Inflammatory macrophage treated with lipopolysaccharide for 4 hours (primary cell): ENCODE measurements around the gene SPACA9.

Source experiments
- DNase-seq: peaks from one replicate; pipeline ENCODE4 v3.0.0-alpha.2; 2020

SPACA9 gene

GRCh38 chr9:132864277-132864676 is 14.4 kb upstream of the SPACA9 start:
- no peak for DNase-seq

GRCh38 chr9:132864691-132865090 is 14.0 kb upstream of the SPACA9 start:
- DNase-seq, result no peak

- DNase-seq, result no peak
Measured at GRCh38 chr9:132866898-132867297, 11.8 kb upstream of the SPACA9 start.

DNA sequence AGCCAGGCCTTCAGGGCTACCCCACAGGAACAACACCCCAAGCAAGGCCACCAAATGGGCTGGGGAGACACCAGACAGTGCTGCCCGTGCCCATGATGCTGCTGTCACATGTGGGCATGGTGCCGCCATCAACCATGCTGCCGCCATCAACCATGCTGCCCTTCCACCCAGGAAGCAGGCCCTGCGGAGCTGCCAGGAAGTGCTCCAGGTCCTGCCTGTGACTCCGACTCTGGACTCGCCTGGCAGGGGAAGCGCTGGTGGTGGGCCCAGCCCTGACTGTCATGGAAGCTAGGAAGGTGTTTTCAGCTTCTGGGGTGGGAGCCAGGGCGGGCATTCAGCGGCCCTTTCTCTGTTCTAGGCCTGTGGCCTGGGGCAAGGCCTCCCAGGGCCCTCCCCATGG is 9.4 kb upstream of the SPACA9 start:
- no peak for DNase-seq

DNA sequence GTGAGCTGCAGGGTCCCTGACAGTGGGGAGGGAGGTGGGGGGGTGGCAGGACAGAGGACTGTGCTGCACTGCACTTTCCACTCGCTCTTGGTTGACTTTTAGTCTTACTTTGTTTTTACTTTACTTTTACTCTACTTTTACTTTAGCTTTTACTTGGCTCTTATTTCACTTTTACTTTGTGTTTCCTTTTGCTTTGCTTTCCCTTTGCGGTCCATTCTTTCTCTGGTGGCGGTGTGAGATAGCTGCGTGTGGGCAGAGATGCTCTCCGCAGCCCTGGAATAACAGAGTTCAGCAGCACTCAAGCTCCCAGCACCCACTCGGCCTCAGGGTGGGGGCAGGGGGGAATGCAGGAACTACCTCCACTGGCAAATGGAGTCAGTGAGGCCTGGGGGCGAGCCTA is 5.3 kb upstream of the SPACA9 start:
- no peak for DNase-seq

- no peak for DNase-seq
Measured at GRCh38 chr9:132875159-132875558, 3.5 kb upstream of the SPACA9 start.

GRCh38 chr9:132876849-132877248 is 1.8 kb upstream of the SPACA9 start:
- no peak for DNase-seq

DNA sequence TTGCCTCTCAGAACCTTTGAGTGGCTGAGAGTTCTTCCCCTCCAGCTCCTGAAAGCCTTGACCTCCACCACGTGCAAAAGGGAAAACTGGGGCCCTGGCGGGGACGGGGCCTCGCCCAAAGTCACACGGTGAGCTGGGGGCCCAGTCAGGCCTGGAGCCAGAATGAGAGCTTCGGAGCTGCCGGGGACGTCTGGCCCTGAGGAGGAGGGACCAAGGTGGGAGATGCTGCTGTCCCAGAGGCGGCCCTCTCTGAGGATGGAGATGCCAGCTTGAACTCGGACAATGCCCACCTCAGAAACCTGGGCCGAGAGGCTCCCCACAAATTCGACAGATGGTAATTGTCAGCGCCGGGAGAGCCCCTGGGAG is 1.3 kb upstream of the SPACA9 start:
- DNase-seq, result no peak

GRCh38 chr9:132877824-132878694 is 639 bp upstream of the SPACA9 start, which contains the start of gene AK8:
Gene AK8, minus strand, starts transcription at chr9:132878284. Its CDS starts 29 bp downstream, at chr9:132878255.
- peak; percentile 73 for DNase-seq

DNA sequence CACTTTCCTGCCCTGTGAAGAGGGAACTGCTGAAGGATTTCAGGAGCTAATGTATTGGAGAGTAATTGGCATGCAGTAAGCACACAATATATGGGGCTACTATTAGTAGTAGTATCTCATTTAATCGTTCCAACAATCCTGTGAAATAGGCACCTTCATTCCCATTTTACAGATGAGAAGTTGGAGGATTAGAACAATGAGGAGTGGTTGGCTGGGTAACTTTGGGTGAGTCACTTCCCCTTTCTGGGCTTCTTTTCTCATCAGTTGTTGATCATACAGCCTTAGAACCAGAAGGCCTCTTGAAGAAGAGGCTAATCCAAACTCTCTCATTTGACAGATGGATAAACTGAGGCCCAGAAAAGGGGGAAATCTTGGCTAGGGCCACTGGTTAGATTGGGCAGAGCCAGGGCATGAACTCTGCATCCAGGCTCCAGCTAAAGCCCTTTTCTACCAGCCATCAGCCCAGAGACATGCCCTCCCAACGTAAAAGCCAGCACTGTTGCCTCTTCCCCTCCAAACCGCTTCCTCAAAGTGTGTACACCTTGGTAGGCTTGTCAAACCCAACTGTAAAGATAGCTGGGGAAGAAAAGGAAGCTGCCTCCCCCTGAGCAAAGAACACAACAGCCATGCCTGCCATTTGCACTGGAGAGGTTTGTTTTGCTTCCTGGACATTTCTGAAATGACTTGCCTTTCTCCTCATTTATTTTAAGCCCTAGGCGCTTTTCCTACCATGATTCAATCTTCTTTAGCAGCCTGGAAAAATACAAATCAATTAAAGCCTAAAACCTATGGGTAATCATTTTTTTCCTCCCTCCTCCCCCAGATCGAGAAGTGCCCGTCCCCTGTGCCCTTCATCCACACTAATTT is 992 bp downstream of the SPACA9 start:
- DNase-seq, result no peak

DNA sequence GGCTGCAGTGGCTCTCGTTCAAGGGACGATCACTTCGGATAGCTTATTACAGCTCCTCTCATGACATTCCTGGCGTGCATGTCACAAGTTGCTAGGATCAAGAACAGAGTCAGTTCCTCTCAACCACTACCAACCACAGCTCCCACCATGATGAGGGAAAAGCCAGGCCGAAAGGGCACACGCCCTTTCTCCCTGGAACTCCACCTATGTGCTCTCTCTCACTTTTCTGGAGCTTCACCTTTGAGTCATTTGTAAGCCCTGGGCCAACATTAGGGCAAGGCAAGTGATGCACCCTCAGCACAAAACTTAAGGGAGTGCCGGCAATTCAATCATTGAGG is 1.6 kb downstream of the SPACA9 start:
- DNase-seq, result no peak

DNA sequence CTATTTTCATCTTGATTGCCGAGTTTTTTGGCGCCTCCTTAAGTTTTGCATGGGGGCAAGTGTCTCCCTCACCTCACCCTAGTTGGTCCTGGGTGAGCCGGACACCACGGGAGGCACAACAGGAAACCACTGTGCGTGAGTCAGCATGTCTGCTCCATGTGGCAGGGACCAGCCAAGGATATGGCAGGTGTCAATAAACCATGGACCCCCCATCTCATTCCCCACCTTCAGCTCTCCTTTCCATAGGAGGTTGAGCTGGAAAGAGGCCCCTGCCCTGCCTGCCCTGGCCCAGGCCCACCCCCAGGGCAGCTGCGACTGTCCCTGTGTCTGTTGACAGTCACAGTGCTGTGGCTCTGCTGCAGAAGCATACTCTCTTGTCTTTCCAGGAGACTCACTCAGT is 3.1 kb downstream of the SPACA9 start:
- no peak for DNase-seq

- no peak for DNase-seq
Measured at GRCh38 chr9:132882616-132883015, 3.9 kb downstream of the SPACA9 start.

GRCh38 chr9:132883349-132884294 is 4.9 kb downstream of the SPACA9 start:
- no peak for DNase-seq

GRCh38 chr9:132885720-132886333 is 7.1 kb downstream of the SPACA9 start:
- no peak for DNase-seq

DNA sequence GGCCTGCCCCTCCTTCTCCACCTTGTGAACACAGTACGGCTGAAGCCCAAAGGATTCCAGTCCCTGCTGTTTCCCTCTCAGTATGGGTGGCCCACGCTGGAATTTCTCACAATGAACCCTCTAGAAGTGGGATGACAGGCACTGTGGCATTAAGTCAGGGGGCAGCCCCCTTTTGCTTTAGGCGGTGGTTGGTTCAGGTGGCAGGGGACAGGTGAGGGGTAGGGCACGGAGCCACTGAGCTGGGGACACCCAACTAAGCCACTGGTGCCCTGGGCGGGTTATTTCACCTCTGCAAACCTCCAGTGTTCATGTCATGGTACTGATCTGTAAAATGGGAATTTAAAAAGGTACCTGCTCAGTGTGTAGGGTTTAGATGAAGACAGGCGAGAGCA is 7.6 kb downstream of the SPACA9 start:
- DNase-seq, result no peak

GRCh38 chr9:132887181-132888120 is 8.8 kb downstream of the SPACA9 start:
- no peak for DNase-seq

GRCh38 chr9:132888151-132888550 is 9.5 kb downstream of the SPACA9 start:
- no peak for DNase-seq

DNA sequence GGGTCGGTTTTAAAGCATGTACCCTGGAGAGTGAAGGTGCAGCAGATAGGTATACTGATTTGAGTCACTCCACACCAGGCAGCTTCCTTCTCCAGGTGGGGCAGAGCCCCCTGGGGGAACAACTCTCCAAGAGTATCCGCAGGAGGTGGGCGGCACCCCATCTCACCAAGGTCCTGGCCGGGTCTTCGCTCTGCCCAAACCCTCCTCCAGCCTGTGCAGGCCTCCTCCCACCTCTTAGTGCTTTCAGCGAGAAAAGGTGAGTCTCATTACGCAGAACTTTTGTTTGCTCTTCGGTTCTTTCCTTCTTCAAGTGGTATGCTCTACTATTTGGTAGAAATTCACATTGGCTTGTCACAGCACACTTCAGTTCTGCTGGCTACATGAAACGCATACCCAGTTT is 13.7 kb downstream of the SPACA9 start:
- DNase-seq, result no peak

DNA sequence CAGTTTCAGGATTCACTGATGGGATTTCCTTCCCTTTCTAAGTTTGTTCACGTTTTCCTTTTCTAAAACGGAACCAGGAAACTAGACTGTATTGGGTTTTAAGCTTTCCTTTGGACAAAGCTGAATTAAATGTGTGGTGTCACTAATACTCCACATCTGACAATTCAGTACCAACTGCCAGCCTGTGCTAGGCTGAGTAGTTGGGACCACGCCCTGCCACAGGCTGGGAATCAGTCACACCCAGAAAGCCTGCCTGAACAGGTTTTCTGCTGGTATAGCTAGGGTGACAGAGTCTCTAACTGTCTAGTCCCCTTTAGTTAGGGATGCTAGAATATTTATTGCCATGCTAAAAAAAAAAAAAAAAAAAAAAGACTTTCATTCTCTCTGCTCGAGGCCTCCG is 15.6 kb downstream of the SPACA9 start:
- no peak for DNase-seq
